Measurements from ENCODE around the gene FSHR.

Gene FSHR

DNA sequence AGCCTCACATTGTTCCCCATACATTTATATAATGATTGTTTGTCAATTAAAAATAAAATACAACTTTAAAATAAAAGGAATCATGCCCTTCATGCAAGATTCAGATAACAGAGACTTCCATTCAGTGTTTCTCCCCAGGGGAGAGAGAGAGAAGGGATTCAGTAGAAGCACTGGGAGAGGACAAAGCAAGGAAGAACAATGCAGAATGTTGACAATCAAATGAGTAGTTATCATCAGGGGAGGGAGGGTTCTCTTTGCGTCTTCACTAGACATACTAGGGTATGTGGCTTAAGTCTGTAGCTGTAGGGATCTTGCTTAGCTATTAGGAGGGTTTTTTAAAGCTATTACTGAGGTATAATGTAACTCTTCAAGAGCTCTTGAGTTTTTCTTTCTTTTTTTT is 30.7 kb downstream of the FSHR start:
- H3K4me3 ChIP-seq (ENCODE audit: control insufficient read depth, low read depth, low read length), result no peak overlapping the region
- TF ChIP-seq CTCF (conservative IDR thresholded peaks at IDR 0.05; ENCODE audit: control insufficient read depth, insufficient read depth, low read depth, low read length), result no peak
- DNase-seq (ENCODE audit: low read depth), result no peak

DNA sequence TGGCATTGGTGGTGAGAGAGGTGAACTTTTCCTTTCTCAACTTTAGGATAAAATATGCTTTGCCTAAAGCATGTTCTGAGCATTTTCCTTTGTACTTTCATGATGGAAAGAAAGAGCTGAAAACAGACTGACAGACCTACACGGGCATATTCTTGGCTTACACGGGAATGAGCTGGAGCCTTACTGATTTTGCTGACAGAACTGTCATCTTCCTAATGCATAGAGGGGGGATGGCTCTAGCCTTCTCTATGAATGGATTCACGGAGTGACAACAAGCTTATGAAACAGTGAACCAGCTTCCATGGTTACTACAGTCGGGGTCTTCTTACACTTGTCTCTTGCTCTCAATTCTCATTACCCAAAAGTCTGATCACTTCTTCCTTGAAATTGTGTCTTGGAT is 32.2 kb downstream of the FSHR start:
- no peak overlapping the region for H3K4me3 ChIP-seq (ENCODE audit: control insufficient read depth, low read depth, low read length)
- no peak for DNase-seq (ENCODE audit: low read depth)
- no peak for TF ChIP-seq CTCF (conservative IDR thresholded peaks at IDR 0.05; ENCODE audit: control insufficient read depth, insufficient read depth, low read depth, low read length)

DNA sequence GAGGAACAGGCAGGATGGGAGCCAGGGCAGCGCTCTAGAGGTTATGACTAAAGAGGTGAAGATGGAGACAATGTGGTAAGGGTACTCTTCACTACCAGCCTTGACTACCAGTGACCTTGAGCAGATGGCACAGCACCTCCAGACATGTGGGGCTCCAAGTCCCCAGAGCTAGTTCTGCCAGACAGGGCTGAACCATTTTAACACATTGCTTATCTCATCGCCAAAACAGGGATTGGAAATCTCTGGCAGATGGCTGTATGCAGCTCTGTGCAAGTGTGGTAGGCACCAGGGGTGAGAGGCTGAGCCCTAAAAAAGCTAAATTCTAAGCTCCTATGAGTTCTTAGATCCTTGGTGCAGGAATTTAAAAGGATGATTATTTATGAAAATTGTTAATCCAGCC is 41.3 kb downstream of the FSHR start:
- TF ChIP-seq CTCF (conservative IDR thresholded peaks at IDR 0.05; ENCODE audit: control insufficient read depth, insufficient read depth, low read depth, low read length), result no peak

GRCh38 chr2:49111456-49111855 is 42.9 kb downstream of the FSHR start:
- no peak overlapping the region for H3K4me3 ChIP-seq (ENCODE audit: control insufficient read depth, low read depth, low read length)
- DNase-seq (ENCODE audit: low read depth), result no peak
- TF ChIP-seq CTCF (conservative IDR thresholded peaks at IDR 0.05; ENCODE audit: control insufficient read depth, insufficient read depth, low read depth, low read length), result no peak

More for the DNA sequence above, 41.3 kb downstream of the FSHR start:
- DNase-seq (ENCODE audit: low read depth), result no peak
- no peak overlapping the region for H3K4me3 ChIP-seq (ENCODE audit: control insufficient read depth, low read depth, low read length)

DNA sequence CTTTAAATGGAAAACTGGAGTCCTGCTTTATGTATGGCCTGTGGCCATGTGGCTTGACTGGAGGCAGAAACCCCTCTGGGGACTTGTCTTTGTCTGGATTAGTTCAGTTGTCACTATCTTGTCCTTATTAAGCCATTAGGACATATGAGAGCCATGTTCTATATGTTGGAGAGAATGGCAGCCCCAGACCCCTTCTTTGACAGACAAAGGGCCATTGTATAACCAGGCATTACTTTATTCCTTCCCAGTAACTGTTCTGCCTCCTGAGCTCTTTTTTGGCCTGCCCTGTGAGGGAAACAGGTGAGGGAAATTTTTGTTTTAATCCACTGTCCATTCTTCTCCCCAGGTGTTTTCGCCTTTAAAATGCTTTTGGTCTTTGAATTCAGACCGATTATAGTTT is 43.3 kb downstream of the FSHR start:
- no peak for TF ChIP-seq CTCF (conservative IDR thresholded peaks at IDR 0.05; ENCODE audit: control insufficient read depth, insufficient read depth, low read depth, low read length)
- no peak overlapping the region for H3K4me3 ChIP-seq (ENCODE audit: control insufficient read depth, low read depth, low read length)
- DNase-seq (ENCODE audit: low read depth), result no peak

- TF ChIP-seq CTCF (conservative IDR thresholded peaks at IDR 0.05; ENCODE audit: control insufficient read depth, insufficient read depth, low read depth, low read length), result no peak
- H3K4me3 ChIP-seq (ENCODE audit: control insufficient read depth, low read depth, low read length), result no peak overlapping the region
- no peak for DNase-seq (ENCODE audit: low read depth)
Measured at GRCh38 chr2:49110571-49110970, 43.7 kb downstream of the FSHR start.

DNA sequence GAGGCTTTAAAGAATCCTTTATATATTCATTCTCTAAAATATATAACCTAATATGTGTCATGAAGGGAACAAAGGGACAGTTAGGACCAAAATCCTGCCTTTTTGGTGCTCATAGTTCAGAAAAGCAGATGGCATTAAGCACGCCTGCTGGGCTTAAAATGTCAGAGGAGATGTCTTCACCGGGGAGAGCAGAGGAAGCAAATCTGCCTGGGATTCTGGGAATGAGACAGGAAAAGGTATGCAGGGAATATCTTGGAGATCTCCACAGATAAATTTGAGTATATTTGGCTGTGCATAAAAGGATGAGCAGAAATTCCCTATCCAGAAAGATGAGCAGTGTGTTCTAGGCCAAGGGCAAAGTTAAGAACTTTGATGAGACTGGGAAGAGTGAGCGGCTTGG is 45.5 kb downstream of the FSHR start:
- H3K4me3 ChIP-seq (ENCODE audit: control insufficient read depth, low read depth, low read length), result no peak overlapping the region
- DNase-seq (ENCODE audit: low read depth), result no peak
- TF ChIP-seq CTCF (conservative IDR thresholded peaks at IDR 0.05; ENCODE audit: control insufficient read depth, insufficient read depth, low read depth, low read length), result no peak
